GM21737 (cell line): Measurements from ENCODE around the gene BTBD17.

ENCODE experiments used
- ATAC-seq: cut with Tn5 transposase; IDR thresholded peaks from one replicate; pipeline ENCODE4 v1.9.1; 2021; ENCODE audit warnings: mild to moderate bottlenecking, moderate library complexity; ENCODE audit not compliant: unreplicated experiment

Gene BTBD17

DNA sequence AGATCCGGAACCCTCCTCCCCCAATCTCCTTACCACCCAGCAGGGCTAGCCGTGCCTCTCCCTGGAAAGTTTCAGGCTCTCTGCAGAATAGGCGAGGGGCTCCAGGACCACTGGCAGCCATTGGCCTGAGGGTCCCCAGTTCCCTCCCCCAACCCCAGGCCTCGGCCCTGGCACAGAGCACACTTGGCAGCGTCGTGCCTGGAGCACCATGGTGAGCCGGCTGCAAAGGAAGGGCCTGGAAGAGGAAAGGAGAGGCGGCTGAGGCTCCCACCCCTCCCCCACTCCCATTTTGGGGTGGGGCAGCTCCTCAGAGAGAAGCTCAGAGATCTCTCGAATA, 369 bp upstream of the BTBD17 start:
- ATAC-seq = no peak

- no peak for ATAC-seq
Observed at GRCh38 chr17:74360899-74361229, 804 bp downstream of the BTBD17 start.

DNA sequence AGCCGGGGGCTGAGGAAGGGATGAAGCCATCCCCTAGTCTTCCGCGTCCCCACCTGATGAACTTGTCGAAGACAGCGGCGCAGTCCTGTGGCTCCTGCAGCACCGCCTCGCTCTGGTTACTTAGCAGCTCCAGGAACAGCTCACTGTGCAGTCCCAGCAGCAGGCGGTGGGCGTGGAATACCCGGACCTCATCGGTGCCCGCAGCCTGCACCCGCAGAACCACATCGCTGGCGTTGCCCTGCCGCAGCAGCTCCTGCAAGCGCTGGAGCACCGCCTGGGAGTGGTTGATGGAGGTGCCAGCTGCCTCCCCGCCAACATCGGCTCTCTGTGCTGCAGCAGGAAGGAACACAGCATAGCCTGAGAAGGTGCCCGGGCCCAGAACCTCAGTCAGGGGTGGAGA, 1.8 kb downstream of the BTBD17 start:
- no peak for ATAC-seq

DNA sequence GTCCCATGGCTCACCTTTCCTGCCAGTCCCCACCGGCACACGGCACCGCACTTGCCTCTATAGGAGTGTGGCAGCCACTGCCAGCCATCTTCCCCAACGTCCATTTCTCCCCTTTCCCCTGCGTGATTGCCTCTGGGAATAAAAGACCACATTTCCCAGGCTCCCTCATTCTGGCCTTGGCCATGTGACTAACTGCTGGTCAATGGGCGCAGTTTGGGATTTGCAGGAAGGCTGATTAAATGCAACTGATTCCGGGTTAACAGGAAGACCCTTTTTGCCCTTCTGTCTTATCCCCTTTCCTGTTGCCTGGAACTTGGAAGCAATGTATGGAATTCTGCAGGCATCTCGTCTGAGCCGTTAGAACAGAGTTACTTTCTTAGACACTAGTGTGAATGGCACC, 3.0 kb downstream of the BTBD17 start:
- ATAC-seq = no peak

GRCh38 chr17:74357466-74357809, 4.2 kb downstream of the BTBD17 start:
- no peak for ATAC-seq

DNA sequence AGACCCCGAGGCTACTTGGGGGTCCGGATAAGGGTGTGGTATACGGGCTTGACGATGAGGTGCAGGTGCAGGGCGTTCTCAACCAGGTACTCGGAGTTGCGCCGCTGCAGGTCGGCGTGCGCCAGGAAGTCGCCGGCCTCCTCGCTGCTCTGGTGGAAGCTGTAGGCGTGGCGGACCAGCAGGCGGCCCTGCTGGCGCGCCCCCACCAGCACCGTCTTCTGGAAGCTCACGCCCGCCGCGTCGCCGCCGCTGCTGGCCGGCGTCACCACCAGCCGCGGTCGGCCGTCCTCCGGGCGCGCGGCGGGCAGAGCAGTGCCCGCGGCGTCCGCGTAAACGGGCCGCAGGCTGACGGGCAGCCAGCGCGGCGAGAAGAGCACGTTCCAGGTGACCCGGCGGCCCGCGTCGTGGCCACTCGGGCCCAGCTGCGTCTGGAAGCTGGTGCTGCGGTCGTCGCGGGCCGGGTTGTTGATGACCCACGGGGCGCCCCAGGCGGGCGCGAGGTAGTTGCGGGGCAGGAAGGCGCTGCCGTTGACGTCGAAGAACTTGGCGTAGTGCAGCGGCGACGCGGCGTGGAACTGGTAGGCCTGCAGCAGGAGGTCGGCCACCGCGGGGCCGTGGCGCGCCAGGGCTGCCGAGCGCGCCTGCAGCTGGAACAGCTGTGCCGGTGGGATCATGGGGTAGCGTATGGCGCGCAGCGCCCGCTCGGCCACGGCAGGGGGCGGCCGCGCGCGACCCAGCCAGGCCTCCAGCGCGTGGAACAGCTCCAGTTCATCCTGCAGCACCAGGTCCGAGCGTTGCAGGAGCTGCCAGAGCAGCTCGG, 4.8 kb downstream of the BTBD17 start:
- ATAC-seq = no peak

GRCh38 chr17:74355065-74355464, 6.6 kb downstream of the BTBD17 start:
- ATAC-seq = no peak

- no peak for ATAC-seq
Observed at GRCh38 chr17:74354561-74354960, 7.1 kb downstream of the BTBD17 start.

DNA sequence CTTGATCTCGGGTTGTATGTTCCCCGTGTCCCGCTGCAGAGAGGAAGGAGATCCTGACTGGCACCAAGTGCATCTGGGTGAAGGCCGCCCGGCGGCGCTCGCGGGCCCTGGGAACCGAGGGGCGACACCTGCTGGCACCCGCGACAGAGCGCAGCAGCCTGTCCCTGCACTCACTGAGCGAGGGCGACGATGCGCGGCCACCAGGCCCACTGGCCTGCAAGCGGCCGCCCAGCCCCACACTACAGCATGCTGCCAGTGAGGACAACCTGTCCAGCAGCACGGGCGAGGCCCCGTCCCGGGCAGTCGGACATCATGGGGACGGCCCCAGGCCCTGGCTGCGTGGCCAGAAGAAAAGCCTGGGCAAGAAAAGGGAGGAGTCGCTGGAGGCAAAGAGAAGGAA, 7.5 kb downstream of the BTBD17 start:
- no peak for ATAC-seq

DNA sequence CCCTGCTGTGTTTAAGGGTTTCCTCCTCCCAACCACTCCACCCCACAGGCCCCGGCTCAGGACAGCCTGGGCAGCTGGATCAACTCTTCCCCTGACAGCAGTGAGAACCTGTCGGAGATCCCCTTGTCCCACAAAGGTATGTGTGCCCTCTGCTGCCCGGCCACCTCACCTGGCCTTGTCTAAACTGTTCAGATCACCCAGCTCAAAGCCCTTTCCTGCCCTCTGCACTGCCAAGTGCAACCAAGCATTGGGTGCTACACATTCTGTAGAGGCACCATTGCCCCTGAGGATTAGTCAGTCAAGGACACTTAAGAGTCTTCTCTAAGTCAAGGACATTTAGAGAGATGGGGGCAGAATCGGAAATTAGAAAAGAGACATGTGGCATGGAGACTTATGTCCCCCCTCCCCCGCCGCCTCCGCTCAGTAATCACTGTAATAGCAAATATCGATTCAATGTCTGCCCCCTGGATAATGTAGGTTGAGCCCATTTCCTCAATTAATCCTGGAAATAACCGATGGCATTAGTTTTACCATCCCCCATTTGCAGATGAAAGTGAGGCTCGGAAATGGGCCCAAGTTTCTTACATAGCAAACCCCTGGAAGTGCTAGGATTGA, 8.1 kb downstream of the BTBD17 start:
- ATAC-seq = no peak

DNA sequence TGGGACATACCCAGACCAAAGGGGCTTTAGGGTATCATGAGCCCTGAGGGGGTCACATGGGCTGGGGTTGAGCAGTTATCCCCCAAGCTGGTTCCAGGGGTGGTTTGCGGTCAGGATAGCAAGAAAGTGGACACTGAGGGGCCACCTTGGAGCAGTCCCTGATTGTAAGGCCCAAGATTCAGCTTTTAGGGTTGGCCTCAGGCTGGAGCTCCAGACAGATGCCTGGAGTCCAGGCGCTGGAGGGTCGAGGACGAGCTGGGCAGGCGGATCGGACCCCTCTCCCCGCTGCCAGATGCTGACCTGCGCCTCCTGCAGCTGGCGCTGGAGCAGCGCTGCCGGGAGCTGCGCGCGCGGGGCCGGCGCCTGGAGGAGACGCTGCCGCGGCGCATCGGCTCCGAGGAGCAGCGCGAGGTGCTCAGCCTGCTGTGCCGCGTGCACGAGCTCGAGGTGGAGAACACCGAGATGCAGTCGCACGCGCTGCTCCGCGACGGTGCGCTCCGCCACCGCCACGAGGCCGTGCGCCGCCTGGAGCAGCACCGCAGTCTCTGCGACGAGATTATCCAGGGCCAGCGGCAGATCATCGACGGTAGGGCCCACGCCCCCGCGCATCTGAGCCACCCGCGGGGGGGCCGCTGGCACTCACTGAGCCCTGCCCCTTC, 10.0 kb downstream of the BTBD17 start:
- no peak for ATAC-seq

- no peak for ATAC-seq
Observed at GRCh38 chr17:74350486-74350885, 11.2 kb downstream of the BTBD17 start.

DNA sequence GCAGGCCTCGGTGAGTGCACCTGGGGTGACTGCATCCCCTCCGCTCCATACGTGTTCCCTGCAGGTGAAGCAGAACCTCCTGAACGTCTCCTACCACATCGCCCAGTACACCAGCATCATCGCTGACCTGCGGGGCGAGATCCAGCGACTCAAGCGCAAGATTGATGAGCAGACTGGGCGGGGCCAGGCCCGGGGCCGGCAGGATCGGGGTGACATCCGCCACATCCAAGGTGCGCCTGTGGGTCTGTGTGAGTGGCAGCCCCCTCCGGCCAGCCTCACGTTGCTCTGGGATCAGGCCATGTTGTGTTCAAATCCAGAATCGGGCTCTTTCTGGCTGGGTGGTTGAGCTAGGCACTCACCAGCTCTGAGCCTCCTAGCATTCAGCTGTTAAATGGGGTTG, 12.5 kb downstream of the BTBD17 start:
- no peak for ATAC-seq

- no peak for ATAC-seq
Observed at GRCh38 chr17:74347646-74348045, 14.0 kb downstream of the BTBD17 start.

GRCh38 chr17:74345433-74346241, 16.0 kb downstream of the BTBD17 start:
- no peak for ATAC-seq

DNA sequence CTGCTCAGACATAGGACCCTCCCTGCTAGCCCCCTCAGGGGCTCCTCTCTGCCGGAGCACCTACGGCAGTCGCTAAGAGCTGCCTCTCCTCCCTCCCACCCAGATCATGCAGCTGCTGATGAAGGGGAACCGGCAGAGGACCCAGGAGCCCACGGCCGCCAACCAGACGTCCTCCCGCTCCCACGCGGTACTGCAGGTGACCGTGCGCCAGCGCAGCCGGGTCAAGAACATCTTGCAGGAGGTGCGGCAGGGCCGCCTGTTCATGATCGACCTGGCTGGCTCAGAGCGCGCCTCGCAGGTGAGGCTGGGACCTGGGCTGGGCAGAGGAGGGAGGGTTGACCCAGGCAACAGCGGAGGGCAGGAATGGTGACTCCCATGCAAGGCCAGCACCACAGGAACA, 17.0 kb downstream of the BTBD17 start:
- no peak for ATAC-seq

- ATAC-seq = no peak
Observed at GRCh38 chr17:74343526-74344284, 18.0 kb downstream of the BTBD17 start.

DNA sequence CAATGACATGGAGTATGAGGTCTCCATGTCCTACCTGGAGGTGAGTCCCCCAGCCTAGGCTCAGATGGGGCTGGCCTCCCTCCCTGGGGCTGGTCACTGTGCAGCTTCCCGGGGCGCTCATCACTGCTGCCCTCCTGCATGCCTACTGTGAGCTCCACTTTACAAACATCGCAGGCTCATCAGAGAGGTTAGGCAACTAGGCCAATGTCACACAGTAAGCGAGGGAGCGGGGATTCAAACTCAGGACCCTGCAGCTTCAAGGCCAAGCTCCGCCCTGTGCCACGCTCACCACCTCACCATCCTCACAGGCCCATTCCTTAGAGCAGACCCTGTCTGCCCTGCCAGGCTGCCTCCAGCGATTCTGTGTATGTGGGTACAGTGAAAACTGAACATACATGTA, 18.5 kb downstream of the BTBD17 start:
- ATAC-seq = no peak

DNA sequence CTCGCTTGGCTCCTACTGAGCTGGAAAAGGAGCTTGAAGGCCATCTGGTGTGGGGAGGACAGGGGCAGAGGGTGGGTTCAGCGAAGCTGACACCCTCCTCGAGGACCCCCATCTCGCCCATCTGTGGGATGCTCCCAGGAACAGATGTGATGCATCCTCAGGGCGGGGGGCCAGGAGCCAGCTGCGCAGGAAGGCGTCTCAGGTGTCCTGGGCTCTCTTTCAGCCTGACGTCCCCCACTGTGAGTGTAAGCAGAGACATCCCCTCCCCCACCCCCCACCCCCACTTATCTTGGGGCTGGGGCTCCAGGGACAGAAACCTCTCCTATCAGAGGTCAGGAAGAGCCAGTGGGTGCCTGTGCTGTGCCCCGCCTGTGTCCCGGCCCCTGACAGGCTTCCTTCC, 19.4 kb downstream of the BTBD17 start:
- no peak for ATAC-seq

GRCh38 chr17:74340470-74341023, 21.1 kb downstream of the BTBD17 start:
- no peak for ATAC-seq
